H1 (cell line): ENCODE results near the gene C5. TPM values are rescaled to one million over a fixed set of nuclear protein-coding genes. Genes with fewer than 3 reads are reported as not detected.
"Not testable (repeated sequence)": the region's sequence is repeated elsewhere in the genome, so short reads cannot be mapped to it uniquely, and the experiment has no call there.

Source experiments
- CTCF ChIA-PET: fragments of 300-600 bp; sonication (Branson Sonifier 250); formaldehyde crosslinking; loops from one replicate; lab custom pipeline; 2021; ENCODE audit not compliant: partially characterized antibody; lab: Charles Lee
- POLR2A ChIA-PET: fragments of 300-600 bp; sonication (Branson Sonifier 250); formaldehyde crosslinking; loops from one replicate; lab custom pipeline; 2021; ENCODE audit warnings: inconsistent platforms; ENCODE audit not compliant: partially characterized antibody; lab: Charles Lee
- DNase-seq, 2 experiments: peaks; one replicate each; pipeline versions ENCODE4 v3.0.0 to v3.0.0-alpha.2; 2010 to 2022; ENCODE audit warnings: low spot score in 2 of 2, low read depth in 1 of 2, mixed read lengths in 1 of 2
- FAIRE-seq: peaks from 2 replicates; lab custom pipeline; 2011; peaks lifted over from hg19 to GRCh38; lab: Jason Lieb, UNC
- H2AFZ ChIP-seq: 2 replicates; pipeline ENCODE4 v1.8.1; 2012; ENCODE audit warnings: low read length, inconsistent platforms
- H2AK5ac ChIP-seq: 2 replicates; pipeline ENCODE4 v1.6.1; 2013; ENCODE audit warnings: low read depth, low read length
- H2BK120ac ChIP-seq: replicated peaks from 2 replicates; pipeline ENCODE3; 2013; ENCODE audit warnings: low read depth, low read length, inconsistent platforms
- H2BK12ac ChIP-seq: 2 replicates; pipeline ENCODE4 v1.6.1; 2013; ENCODE audit warnings: low read depth, low read length
- H2BK15ac ChIP-seq: 2 replicates; pipeline ENCODE4 v1.6.1; 2013; ENCODE audit warnings: low read length
- H2BK20ac ChIP-seq: 2 replicates; pipeline ENCODE4 v1.6.1; 2013; ENCODE audit warnings: low read length
- H2BK5ac ChIP-seq: 2 replicates; pipeline ENCODE4 v1.6.1; 2013; ENCODE audit warnings: low read depth, low read length
- H3K14ac ChIP-seq: 2 replicates; pipeline ENCODE4 v1.6.1; 2013; ENCODE audit warnings: inconsistent platforms; ENCODE audit not compliant: insufficient read length
- H3K18ac ChIP-seq: 2 replicates; pipeline ENCODE4 v1.6.1; 2013; ENCODE audit warnings: low read length; ENCODE audit errors: extremely low read depth
- H3K23ac ChIP-seq: 2 replicates; pipeline ENCODE4 v1.6.1; 2013; ENCODE audit warnings: inconsistent platforms; ENCODE audit not compliant: insufficient read length
- H3K23me2 ChIP-seq: 2 replicates; pipeline ENCODE4 v1.6.1; 2013; ENCODE audit warnings: low read depth, low read length
- H3K27ac ChIP-seq: 2 replicates; pipeline ENCODE4 v1.6.1; 2011; ENCODE audit warnings: low read depth, low read length, inconsistent platforms
- H3K27me3 ChIP-seq, 4 experiments: replicated peaks in 1 of 4; 1 replicate in 1 of 4; 2 replicates in 3 of 4; pipeline versions ENCODE4 v1.6.1 to v1.8.1; 2011 to 2013; ENCODE audit warnings: low read length in 3 of 4, mild to moderate bottlenecking in 3 of 4, inconsistent platforms in 2 of 4, mixed read lengths in 2 of 4, moderate library complexity in 1 of 4; ENCODE audit not compliant: control insufficient read depth in 3 of 4, insufficient read depth in 3 of 4; ENCODE audit errors: extremely low read depth in 1 of 4
- H3K36me3 ChIP-seq, 4 experiments: 2 replicates each; pipeline versions ENCODE4 v1.6.1 to v1.8.1; 2011 to 2013; ENCODE audit warnings: mild to moderate bottlenecking in 4 of 4, low read length in 3 of 4, moderate library complexity in 2 of 4, control low read depth in 1 of 4, inconsistent platforms in 1 of 4; ENCODE audit not compliant: insufficient read depth in 4 of 4, control insufficient read depth in 2 of 4
- H3K4ac ChIP-seq: replicated peaks from 2 replicates; pipeline ENCODE3; 2013; ENCODE audit warnings: low read length, low read depth, mixed read lengths, inconsistent platforms; ENCODE audit not compliant: insufficient read length
- H3K4me1 ChIP-seq, 4 experiments: replicated peaks in 1 of 4; 1 replicate in 1 of 4; 2 replicates in 3 of 4; pipeline versions ENCODE4 v1.6.1 to v1.8.1; 2011 to 2013; ENCODE audit warnings: low read length in 3 of 4, inconsistent platforms in 2 of 4, mixed read lengths in 1 of 4; ENCODE audit not compliant: insufficient read depth in 4 of 4, control insufficient read depth in 3 of 4
- H3K4me2 ChIP-seq, 2 experiments: 2 replicates each; pipeline versions ENCODE4 v1.6.1 to v1.8.1; 2011 to 2013; ENCODE audit warnings: low read depth in 2 of 2, low read length in 2 of 2, control low read depth in 1 of 2, inconsistent platforms in 1 of 2, mild to moderate bottlenecking in 1 of 2; ENCODE audit not compliant: insufficient read depth in 1 of 2
- H3K4me3 ChIP-seq, 4 experiments: fragments of 200-600, 300-600 bp in 1 of 4; sonication (generic), shearing (Covaris generic), sonication (Bioruptor Twin) in 1 of 4; 2 replicates each; pipeline versions ENCODE4 v1.5.1 to v1.8.1; 2011 to 2016; ENCODE audit warnings: low read length in 4 of 4, low read depth in 3 of 4, control low read depth in 2 of 4, inconsistent platforms in 2 of 4, mild to moderate bottlenecking in 2 of 4, mixed read lengths in 1 of 4, moderate library complexity in 1 of 4; ENCODE audit not compliant: insufficient read depth in 2 of 4; ENCODE audit errors: extremely low read depth in 1 of 4
- H3K56ac ChIP-seq: replicated peaks from 2 replicates; pipeline ENCODE3; 2013; ENCODE audit warnings: low read depth, mild to moderate bottlenecking, mixed read lengths, low read length, inconsistent platforms; ENCODE audit not compliant: insufficient read length
- H3K79me1 ChIP-seq: 2 replicates; pipeline ENCODE4 v1.6.1; 2013; ENCODE audit warnings: low read depth, low read length, control low read depth
- H3K79me2 ChIP-seq, 2 experiments: 2 replicates each; pipeline versions ENCODE4 v1.6.1 to v1.8.1; 2012 to 2013; ENCODE audit warnings: low read length in 2 of 2, mild to moderate bottlenecking in 2 of 2, inconsistent platforms in 1 of 2; ENCODE audit not compliant: insufficient read depth in 2 of 2, control insufficient read depth in 1 of 2
- H3K9ac ChIP-seq, 4 experiments: replicated peaks in 1 of 4; 1 replicate in 1 of 4; 2 replicates in 3 of 4; pipeline versions ENCODE4 v1.6.1 to v1.8.1; 2011 to 2013; ENCODE audit warnings: low read depth in 3 of 4, low read length in 3 of 4, control low read depth in 2 of 4, mild to moderate bottlenecking in 2 of 4, moderate library complexity in 2 of 4, inconsistent platforms in 1 of 4; ENCODE audit errors: extremely low read depth in 1 of 4
- H3K9me3 ChIP-seq, 2 experiments: 2 replicates each; pipeline versions ENCODE4 v1.6.1 to v1.8.1; 2012 to 2013; ENCODE audit warnings: mild to moderate bottlenecking in 2 of 2, moderate library complexity in 2 of 2, control low read depth in 1 of 2, inconsistent platforms in 1 of 2, low read depth in 1 of 2, low read length in 1 of 2, mixed read lengths in 1 of 2; ENCODE audit not compliant: insufficient read depth in 2 of 2
- H4K20me1 ChIP-seq, 2 experiments: replicated peaks in 1 of 2; 2 replicates each; pipeline versions ENCODE3 to v1.8.1; 2011 to 2013; ENCODE audit warnings: inconsistent platforms in 2 of 2, low read length in 2 of 2, mild to moderate bottlenecking in 1 of 2; ENCODE audit not compliant: insufficient read depth in 2 of 2, control insufficient read depth in 1 of 2
- H4K5ac ChIP-seq: 2 replicates; pipeline ENCODE4 v1.6.1; 2013; ENCODE audit warnings: low read length, low read depth, mixed read lengths, inconsistent platforms; ENCODE audit not compliant: insufficient read length
- H4K8ac ChIP-seq: 2 replicates; pipeline ENCODE4 v1.8.0; 2013; ENCODE audit warnings: mild to moderate bottlenecking, moderate library complexity, low read length, inconsistent platforms; ENCODE audit not compliant: insufficient read depth; ENCODE audit errors: extremely low read depth
- H4K91ac ChIP-seq: replicated peaks from 2 replicates; pipeline ENCODE3; 2013; ENCODE audit warnings: low read length, mixed read lengths, inconsistent platforms; ENCODE audit not compliant: insufficient read length
- WGBS, 2 experiments: shearing (Covaris generic) in 1 of 2; methylation state at CpG; one replicate each; pipeline versions ENCODE4 v1.1.6 to v1.1.7; 2013 to 2015; ENCODE audit warnings: low lambda C conversion rate in 2 of 2, mixed read lengths in 2 of 2, inconsistent platforms in 1 of 2, low coverage in 1 of 2, missing lambda C conversion rate in 1 of 2; ENCODE audit not compliant: insufficient replicate concordance in 2 of 2, insufficient coverage in 1 of 2, insufficient read length in 1 of 2; ENCODE audit errors: extremely low coverage in 1 of 2, missing lambda C conversion rate in 1 of 2; 5-methylcytosine and 5-hydroxymethylcytosine counted together
- polyA plus RNA-seq, 7 experiments: library from polyadenylated mRNA; depleted of rRNA in 3 of 7; stranded (reverse) in 5 of 7; unstranded in 2 of 7; fragments of >200 nt in 5 of 7; fragments of 200-250 nt in 2 of 7; gene quantifications; 1 replicate in 5 of 7; 2 replicates in 1 of 7; 4 replicates in 1 of 7; pipeline versions ENCODE4 v1.2.1 to v1.2.3, GENCODE V29; 2011 to 2013; ENCODE audit warnings: missing spikeins in 2 of 7, mixed read lengths in 2 of 7
- total RNA-seq: library from RNA; stranded (reverse); fragmentation: NEBNext Ultra II Directional; extraction: Animal tissue kit (Norgen Biotek cat#: 25700); gene quantifications from 2 replicates; pipeline ENCODE4 v1.2.1, GENCODE V29; 2021

C5 gene
- total and polyA plus RNA-seq, 2 of the 8 experiments (the other 6 are each of a cell fraction or from before 2014, with no cell fraction given): 0.24 to 0.35 TPM

- H3K4me2 ChIP-seq, H3K4me1 ChIP-seq, H3K9me3 ChIP-seq, H3K23me2 ChIP-seq, H3K14ac ChIP-seq, DNase-seq, H2AFZ ChIP-seq, H3K4me3 ChIP-seq, H4K5ac ChIP-seq, H3K56ac ChIP-seq, H4K91ac ChIP-seq, POLR2A ChIA-PET, H3K79me2 ChIP-seq, H2BK15ac ChIP-seq, H2BK5ac ChIP-seq, H3K36me3 ChIP-seq, H2BK20ac ChIP-seq, H4K8ac ChIP-seq, H3K18ac ChIP-seq, FAIRE-seq, H3K27ac ChIP-seq, H3K9ac ChIP-seq, H2BK12ac ChIP-seq, H3K4ac ChIP-seq, H3K23ac ChIP-seq, H3K79me1 ChIP-seq, H4K20me1 ChIP-seq, H3K27me3 ChIP-seq, H2AK5ac ChIP-seq, H2BK120ac ChIP-seq: not testable (repeated sequence)
- WGBS, 2 experiments: 92% methylated on average over 6 of the region's 6 CpGs; no CpG with 5 or more reads in 1 of the 2 experiments
- CTCF ChIA-PET: interaction anchor here (1.3 kb wide), 1 partner anchor 31 kb away, joined by 3 read pairs; no protein-coding TSS in a partner anchor
These were observed 40.7 kb upstream of the C5 start for GRCh38 chr9:121090743-121091142.
